Measurements from ENCODE around the gene CCDC186.
"Not testable (repeated sequence)": the region's sequence is repeated elsewhere in the genome, so short reads cannot be mapped to it uniquely, and the experiment has no call there.

CCDC186 gene

DNA sequence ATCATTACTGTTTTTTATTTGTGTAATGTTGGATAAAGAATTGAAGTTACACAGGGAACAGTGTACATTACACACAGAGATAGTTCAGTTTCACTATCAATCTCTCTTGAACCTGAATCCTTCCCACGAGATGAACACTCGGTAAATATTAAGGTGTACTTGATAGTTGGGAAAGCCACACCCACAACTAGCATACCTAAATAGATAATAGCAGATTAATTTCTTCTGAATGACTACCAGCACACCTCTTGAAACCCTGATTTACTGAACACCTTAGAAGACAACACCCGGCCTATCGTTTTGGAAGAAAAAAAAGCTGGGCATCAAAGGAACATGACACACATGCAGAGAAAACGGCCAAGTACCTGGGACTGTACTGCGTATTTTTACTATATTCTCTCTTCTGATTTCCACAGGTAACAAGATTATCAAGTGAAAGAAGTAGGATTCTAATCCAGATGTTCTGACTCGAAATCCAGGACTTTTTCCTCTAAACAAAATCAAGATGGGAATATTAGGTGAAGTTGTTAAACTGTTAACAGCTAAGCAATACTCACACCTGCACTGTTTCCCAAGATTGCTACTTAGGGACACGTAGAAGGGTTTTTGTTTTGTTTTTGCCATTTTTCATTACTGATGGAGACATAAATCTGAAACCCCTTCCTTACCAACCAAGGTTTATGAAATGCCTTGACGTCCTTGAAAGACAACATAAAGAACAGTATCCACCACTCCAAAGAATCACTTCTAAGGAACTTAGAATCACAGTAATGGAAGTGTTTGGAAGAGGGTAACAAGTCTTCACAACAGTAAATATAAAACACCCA is 1.0 kb downstream of the CCDC186 start:
- no peak for DNase-seq

DNA sequence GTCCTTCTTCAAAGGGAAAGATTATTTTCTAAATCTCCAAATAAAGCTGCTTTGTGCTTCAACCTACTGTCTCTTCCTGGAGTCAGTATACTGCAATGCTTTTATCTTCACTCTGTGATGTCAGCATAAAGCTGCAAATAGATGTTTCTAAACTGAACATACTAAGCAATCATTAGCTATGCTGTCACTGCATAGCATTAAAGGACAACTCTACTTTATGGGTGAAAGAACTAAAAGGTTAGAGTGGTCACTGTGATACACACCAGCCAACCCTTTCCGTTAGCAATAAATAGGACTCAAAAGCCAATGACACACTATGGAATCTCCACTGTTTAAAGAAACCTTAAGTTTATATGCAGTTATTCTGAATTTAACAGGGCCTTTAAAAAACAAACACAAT is 1.8 kb downstream of the CCDC186 start:
- DNase-seq = no peak

DNA sequence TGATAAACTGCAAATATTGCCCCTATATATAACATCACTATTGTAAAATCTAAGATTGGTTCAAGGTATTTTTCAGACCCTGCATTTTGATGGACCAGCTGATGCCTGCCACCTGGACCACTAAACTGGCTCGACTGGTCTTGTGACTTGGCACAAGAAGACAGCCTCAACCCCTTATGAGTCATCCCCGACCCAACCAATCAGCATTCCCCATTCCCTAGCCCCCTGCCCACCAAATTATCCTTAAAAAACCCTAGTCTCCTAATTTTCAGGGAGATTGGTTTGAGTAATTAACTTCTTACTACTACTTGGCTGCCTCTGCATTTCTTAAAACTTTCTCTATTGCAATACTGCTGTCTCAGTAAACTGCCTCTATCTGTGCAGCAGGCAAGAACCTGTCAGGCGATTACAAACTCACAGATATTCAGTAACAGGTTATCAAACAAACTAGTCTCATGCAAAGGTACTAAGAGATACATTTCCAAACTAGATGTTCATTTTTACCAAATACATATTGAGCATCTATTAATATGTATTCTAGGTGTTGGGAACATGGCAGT is 5.5 kb downstream of the CCDC186 start:
- no peak for DNase-seq

DNA sequence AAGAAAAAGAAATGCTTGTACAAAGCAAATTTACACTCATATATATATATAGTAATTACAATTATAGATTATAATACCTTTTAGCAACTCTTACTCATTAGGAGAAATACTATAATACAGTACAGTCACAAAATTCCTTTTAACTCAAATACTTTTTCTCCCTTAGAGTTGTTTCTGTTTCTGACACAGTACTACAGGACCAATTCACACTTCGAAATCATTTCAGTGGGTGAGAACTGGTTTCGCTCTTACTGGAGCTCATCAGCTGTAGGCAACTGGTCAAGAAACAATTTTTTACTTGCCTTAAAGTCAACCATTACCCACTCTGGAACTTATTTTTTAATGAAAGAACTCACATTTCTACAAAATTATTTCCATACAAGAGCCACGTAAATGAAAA is 6.0 kb downstream of the CCDC186 start:
- DNase-seq = no peak

DNA sequence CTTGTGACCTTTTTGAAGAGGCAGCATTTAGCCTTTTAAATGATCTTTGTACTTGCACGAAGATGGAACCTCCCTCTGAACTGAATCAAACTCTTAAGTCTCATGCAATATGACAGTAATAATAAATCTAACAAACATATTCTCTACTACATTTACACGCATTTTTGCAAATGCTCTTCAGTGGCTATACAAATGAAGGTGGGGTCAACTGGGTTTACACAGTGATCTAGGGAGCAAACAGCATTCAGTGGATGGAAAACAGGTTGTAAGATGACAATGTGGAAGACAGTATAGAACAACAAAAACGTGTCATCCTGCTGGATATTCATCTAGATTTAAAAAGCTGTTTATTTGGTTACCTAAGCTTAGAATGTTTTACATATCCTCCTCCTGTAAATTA is 7.5 kb downstream of the CCDC186 start:
- no peak for DNase-seq

DNA sequence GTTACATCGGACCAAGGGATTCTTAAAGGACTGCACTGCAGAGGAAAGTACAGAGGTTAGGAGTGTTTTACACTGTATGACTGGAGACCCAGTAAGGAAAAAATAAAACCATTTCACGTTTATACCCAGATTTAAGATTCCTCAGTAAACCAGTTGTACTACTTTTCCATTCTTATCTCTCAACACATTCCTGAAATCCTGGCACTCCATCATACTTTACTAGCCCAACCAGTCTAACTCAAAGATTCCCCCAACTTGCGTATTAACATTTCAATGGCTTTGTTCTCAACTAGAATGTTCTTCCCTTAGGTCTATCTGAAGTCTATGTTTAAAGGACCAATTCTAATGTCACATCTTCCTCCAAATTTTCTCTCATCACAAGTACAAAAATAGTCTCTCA is 8.0 kb downstream of the CCDC186 start:
- DNase-seq = no peak

DNA sequence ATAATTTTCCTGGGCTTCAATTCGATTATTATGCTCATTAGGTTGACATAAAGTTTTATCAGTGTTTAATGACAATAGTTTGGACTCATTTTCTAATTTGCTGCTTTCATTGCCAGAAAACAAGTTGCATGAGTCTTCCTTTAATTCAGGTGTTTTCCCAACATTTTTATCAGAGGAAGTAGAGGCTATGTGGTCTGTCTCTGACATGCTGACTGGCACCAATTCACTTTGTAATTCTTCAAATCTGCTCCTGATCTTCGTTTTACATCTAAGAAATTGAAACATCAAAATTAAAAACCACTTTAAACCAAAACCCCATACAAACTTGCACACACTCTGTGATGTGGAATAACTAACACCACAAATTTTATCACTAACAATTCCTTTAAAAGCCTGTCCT is 10.9 kb downstream of the CCDC186 start:
- DNase-seq = no peak

DNA sequence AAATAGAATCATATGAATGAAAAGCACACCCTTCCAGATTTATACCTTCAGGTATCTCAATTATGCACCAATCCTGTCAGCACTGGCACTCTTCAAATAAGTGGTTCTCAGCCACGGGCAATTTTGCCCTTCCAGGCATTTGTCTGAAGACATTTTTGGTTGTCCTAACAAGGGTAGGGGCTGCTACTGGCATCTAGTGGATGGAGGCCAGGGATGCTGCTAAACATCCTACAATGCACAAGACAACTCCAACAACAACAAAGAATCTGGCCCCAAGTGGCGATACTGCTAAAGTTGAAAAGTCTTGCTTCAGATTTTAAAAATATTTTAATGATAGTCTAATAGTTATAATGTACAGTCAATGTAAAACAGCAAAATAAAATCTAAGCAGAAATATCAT is 16.1 kb downstream of the CCDC186 start:
- DNase-seq = no peak

DNA sequence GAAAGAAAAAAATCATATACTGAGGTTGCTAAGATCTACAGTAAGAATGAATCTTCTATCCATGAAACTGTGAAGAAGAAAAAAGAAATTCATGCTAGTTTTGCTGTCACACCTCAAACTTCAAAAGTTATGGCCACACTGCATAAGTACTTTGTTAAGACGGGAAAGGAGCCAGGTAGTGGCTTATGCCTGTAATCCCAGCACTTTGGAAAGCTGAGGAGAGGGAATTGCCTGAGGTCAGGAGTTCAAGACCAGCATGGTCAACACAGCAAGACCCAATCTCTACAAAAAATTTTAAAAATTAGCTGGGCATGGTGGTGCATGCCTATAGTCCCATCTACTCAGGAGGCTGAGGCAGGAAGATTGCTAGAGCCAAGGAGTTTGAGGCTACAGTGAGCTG is 22.1 kb downstream of the CCDC186 start:
- no peak for DNase-seq

DNA sequence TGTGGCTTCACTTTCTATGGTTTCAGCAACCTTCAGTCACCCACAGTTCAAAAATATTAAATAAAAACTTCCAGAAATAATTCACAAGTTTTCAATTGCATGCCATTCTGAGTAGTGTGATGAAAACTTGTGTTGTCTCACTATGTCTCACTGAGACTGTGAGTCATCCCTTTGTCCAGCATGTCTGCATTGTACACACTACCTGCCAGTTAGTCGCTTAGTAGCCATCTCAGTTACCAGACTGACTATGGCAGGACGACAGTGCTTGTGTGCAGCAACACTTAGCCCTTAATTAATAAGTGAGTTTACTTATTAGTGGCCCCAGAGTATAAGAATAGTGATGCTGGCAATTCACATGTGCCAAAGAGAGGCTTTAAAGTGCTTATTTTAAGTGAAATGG is 22.5 kb downstream of the CCDC186 start:
- DNase-seq = no peak

DNA sequence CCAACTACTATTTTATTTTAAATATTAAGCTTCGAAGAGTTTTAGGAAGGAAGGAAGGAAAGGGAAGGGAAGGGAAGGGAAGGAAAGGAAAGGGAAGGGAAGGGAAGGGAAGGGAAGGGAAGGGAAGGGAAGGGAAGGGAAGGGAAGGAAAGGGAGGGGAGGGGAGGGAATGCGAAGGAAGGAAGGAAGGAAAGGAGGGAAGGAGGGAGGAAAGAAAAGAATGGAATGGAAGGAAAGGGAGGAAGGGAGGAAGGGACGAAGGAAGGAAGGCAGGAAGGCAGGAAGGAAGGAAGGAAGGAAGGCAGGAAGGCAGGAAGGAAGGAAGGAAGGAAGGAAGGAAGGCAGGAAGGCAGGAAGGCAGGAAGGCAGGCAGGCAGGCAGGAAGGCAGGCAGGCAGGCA is 24.5 kb downstream of the CCDC186 start:
- DNase-seq = not testable (repeated sequence)

DNA sequence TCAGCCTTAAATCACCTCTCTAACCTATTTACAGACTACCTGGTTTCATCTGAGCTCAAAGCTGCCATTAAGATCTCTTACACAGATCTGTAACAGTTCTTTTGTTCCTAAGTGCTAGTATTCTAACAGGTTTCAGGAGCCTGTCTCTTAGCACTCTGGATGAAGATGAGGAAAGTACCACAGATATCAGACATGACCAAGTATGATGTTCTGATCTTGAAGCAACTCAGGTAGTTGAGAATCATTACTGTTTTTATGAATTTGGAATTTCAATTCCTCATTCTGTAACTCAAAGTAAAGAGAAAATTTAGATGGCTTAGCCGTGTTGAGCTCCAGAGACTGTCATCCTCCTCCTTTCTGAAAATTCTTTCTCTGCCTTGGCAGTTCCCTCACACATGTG is 30.8 kb downstream of the CCDC186 start:
- no peak for DNase-seq

DNA sequence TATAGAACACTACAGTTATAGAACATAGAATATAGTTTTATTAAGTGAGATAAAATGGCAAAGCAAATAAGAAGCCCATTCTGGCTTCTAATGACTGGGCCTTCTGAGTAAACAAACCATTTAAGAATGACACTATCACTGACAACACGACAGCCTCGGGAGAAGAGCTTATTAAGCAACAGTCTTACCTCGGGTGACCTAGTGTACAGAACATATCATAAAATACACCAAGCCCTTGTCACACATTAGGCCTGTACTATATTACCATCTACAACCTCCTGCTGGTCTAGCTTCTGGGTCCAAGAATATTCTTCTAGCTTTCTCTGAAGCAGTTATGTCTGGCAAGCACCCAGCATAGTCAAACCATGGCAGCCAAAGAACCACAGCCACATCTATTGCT is 32.0 kb downstream of the CCDC186 start:
- no peak for DNase-seq

DNA sequence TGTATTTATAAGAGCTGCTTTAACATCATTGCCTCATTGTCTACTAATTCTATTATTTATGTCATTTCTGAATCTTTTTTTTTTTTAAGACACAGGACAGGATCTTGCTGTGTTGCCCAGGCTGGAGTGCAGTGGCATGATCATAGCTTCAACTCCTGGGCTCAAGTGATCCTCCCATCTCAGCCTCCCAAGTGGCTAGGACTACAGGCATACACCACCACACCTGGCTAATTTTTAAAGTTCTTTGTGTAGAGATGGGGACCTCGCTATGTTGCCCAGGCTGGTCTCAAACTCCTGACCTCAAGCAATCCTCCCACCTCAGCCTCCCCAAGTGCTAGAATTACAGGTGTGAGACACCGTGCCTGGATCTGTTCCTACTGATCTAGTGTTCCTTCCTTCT is 33.2 kb downstream of the CCDC186 start:
- not testable (repeated sequence) for DNase-seq

DNA sequence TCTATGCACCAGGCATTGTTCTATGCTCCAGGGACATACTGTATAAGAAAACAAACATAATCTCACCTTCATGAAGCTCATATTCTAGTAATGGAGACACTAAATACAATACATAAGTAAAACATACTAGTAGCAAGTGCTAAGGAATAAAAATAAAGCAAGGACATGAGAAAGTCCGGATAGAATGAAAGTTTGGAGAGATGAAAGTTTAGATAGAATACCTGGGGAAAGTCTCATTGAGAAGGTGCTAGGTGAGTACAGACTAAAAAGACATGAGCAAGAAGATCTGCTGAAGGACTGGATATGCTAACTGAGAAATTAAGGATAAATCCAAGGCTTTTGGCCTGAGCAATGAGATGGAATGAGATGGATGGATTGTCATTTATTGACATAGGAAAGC is 34.0 kb downstream of the CCDC186 start:
- no peak for DNase-seq

DNA sequence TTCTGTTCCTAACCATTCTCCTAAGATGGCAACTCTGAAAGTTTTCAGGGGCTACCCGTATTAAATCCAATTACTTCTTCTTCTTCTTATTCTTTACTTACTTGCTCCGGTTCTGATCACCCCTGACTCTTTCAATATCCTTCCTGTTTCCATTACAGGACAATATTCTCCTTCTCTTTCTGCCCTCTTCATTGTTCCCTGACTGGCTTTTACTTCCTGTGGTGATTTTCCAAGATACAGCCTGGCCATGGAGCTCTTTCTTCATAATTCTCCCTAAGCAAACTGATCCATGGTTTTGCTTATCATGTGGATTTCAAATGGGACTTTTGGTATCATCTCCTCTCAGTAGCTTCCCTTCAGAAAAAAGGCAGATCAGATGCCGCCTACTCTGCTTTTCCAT is 35.4 kb downstream of the CCDC186 start:
- DNase-seq = no peak

DNA sequence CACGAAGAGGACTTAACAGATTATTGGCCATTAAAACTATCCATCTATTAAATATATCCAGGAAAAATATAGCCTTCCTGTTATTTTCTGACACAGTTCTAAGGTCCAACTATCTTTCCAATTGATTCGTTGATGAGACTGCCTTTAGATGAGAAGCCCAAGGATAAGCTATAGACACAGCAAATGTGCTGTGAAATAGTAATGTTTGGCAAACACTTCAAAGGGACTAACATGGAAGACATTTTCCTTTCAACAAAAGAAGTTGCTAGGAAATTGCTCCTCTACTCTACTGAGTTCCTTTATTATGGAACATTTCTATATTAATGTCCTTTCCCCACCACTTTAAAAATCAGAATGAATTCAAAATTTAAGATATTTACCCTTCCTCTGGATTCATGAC is 38.5 kb downstream of the CCDC186 start:
- DNase-seq = no peak

DNA sequence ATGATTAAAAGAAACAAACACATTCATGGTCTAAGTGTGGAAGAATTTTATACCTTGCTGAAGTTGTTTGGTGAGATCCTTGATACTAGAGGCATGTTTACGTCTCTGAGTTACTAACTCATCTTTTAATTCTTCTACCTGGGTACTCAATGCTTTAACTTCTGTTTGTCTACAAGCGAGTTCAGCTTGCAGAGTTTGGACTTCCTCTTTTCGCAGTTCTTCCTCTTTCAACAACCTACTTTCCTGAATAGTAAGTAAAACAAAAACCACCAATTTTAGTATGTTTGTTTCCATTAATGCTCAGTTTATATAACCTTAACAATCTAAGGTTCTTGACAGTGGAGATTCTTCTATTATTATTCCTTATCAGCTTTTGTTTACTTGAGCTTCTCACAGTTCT is 42.9 kb downstream of the CCDC186 start:
- DNase-seq = no peak

DNA sequence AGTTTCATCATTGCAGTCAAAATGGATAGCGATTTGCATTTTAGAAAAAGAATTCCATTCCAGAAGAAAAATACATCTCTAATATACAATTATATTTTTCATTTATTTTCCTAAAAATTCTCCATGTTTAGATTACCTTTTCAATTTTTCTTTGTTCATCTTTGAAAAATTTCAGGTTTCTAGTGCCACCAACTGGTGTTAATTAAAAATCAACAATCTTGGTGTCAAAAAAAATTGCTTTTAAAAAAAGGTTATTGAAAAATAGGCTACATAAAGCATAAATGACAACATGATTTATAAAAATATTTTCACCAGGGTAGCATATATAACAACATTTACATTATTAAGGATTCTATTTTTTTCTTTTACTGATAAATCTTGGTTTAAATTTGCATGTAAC is 53.0 kb downstream of the CCDC186 start:
- no peak for DNase-seq

DNA sequence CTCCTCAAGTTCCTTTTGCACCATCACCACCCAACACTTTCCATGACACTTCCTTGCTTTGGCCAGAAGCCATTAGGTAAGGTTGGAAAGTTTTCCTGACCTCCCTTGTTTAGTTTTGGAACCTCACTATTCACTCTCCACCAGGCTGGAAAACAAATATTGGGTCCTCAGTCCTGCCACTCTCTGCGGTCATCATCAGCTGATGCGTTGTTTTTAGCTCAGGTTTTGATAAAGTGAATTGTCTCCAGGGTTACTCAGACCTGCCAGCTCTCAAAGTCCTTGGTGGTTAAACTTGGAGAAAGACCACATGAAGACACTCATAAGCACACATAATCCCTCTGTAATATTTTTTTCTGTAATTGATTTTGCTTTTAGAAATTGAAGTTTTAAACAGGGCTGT is 55.5 kb downstream of the CCDC186 start:
- no peak for DNase-seq

DNA sequence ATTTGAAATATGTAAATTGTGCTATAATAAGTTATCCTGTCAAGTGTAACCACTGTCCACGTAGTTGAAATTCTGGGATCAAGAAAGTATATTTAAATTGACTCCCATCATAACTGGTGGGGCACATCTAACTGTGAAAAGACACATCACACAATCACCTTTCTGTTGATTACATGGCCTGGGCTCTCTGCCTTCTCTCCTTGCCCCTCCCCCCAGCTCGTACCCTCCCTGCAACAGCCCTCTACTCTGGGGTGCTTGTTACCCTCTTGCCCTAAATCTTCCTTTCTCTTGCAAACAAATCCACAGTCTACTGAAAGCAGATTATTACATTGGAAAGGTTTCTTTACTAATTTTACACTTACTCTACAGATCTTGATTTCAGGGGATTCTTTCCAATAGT is 56.3 kb downstream of the CCDC186 start:
- no peak for DNase-seq

DNA sequence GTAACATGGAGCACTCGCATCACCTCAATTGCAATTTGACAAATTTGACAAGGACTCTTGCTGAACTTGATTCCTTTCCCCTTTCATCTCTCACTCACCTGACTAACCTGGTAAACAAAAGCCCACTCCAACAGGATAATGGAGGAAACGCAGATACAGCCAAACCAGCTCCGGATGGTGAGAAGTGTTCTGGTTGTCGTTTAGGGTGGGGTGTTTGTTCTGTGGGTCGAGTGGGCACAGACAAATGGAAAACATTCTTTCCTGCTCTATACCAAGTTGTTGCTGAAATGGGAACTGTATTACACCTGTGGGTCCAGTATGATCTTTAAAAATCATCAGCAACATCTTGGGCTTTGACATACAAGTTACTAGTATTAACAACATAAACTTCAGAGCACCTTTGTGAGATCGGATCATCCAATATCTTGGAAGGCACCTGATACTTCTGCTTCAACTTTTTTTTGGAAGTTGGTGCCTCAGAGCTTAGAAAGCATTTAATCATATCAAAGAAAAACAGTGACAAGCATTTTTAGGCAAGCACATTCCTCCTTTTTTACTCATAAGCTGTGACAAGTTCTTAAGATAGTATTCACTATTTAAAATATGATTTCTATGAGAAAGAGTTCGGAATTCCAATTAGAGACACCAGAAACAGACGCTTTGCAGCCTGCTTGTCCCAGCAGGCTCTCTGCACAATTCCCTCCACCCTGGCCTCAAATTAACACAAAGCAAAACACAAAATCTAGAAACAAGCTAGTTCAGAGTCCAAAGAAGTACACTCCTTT is 58.1 kb downstream of the CCDC186 start:
- no peak for DNase-seq

DNA sequence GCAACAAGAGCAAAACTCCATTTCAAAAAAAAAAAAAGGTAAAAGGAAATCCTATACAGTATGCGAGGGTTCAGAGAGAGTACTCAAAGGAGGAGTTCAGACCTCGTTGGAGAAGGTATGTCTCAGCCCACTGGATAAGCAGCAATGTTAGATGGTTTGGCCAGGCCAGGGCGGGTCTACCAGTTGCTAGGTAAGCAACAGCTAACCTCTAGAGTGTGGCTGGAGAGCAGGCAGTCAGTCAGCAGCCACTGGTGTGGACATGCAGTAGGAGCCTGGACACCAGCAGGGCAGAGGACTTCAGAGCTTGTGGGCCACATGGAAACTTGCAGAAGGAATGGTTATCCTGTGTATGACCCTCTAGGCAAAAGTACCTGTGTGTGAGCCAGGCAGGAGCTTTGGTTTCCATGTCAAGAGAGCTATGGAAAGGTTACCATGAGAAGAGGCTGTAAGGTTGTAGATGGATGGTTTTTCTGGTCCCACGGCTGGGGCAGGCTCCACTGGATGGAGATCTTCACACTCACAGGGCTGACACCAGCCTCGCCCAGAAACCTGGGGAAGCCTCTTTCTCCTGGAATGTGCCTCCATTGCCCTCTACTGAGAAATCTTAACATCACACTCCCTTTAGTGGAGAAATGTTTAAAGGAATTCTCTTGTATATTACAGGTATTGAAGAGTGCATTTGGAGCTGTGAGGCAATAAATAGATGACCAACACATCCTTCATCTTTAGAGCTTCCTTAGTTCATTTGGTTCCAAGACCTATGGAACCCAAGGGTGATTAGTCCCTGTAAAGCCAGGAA is 63.6 kb downstream of the CCDC186 start:
- no peak for DNase-seq

Measured in T-helper 9 cell (primary cell).